ENCODE results near the gene HPGDS. TPM values are rescaled to one million over a fixed set of nuclear protein-coding genes. Genes with fewer than 3 reads are reported as not detected.

The HPGDS gene
- total and polyA plus RNA-seq, 4 donors: 0.08 to 4.9 (median 0.18) TPM

DNA sequence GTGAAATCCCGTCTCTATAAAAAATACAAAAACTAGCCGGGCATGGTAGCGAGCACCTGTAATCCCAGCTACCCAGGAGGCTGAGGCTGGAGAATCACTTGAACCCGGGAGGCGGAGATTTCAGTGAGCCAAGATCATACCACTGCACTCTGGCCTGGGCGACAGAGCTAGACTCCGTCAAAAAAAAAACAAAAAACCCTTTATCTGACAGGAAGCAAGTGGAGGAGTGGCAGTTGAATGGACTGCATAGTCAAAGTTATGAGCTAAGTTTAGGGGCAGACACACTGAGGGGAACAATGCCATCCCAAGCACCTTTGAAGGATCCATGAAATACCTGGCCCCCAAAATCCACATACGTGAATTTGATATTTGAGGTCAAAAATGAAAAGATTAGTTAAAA, 7.5 kb upstream of the HPGDS start:
- H3K4me3 ChIP-seq (ENCODE audit: low read depth in 1 of 3, low read length in 3 of 3): no peak overlapping the region
- H3K9ac ChIP-seq (ENCODE audit: low read depth in 1 of 2, low read length in 2 of 2): no peak overlapping the region
- TF ChIP-seq RAD21 (IDR thresholded peaks at IDR 0.05) (no peak), EGR1 (IDR thresholded peaks at IDR 0.05; ENCODE audit: low read depth in 2 of 2) (no peak)
- WGBS: 87% methylated on average over 8 of the region's 8 CpGs
- no peaks in the 10 kb centered on the region for H3K4me1 ChIP-seq (ENCODE audit: control insufficient read depth in 4 of 4, insufficient read depth in 4 of 4, low read length in 3 of 4)
- DNase-seq (ENCODE audit: low spot score): no peak
- no peaks in the 10 kb centered on the region for H3K9me3 ChIP-seq (ENCODE audit: control insufficient read depth in 4 of 4, low read length in 3 of 4)
- no peak overlapping the region for H3K27ac ChIP-seq (ENCODE audit: low read depth in 1 of 2, low read length in 2 of 2)
- no peaks in the 10 kb centered on the region for H3K36me3 ChIP-seq (ENCODE audit: control insufficient read depth in 4 of 4, insufficient read depth in 3 of 4, low read depth in 1 of 4, low read length in 3 of 4)
- no peaks in the 10 kb centered on the region for H3K27me3 ChIP-seq (ENCODE audit: control insufficient read depth in 4 of 4, insufficient read depth in 4 of 4, low read length in 3 of 4)

- no peaks in the 10 kb centered on the region for H3K9me3 ChIP-seq (ENCODE audit: control insufficient read depth in 4 of 4, low read length in 3 of 4)
- TF ChIP-seq GABPA (IDR thresholded peaks at IDR 0.05 in 1 of 2, conservative IDR thresholded peaks at IDR 0.05 in 1 of 2): no peak
- TF ChIP-seq RXRA (IDR thresholded peaks at IDR 0.05): no peak
- TF ChIP-seq EGR1 (IDR thresholded peaks at IDR 0.05; ENCODE audit: low read depth in 2 of 2): no peak
- TF ChIP-seq, protein P1, sequence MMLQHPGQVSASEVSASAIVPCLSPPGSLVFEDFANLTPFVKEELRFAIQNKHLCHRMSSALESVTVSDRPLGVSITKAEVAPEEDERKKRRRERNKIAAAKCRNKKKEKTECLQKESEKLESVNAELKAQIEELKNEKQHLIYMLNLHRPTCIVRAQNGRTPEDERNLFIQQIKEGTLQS (IDR thresholded peaks at IDR 0.05): no peak
- TF ChIP-seq, protein P2, sequence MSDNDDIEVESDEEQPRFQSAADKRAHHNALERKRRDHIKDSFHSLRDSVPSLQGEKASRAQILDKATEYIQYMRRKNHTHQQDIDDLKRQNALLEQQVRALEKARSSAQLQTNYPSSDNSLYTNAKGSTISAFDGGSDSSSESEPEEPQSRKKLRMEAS (IDR thresholded peaks at IDR 0.05): no peak
- no peak for TF ChIP-seq HNF4A (conservative IDR thresholded peaks at IDR 0.05)
- TF ChIP-seq RAD21 (IDR thresholded peaks at IDR 0.05): no peak
- TF ChIP-seq JUND (IDR thresholded peaks at IDR 0.05): no peak
- no peak for TF ChIP-seq FOXA1 (IDR thresholded peaks at IDR 0.05)
- TF ChIP-seq, protein P3, sequence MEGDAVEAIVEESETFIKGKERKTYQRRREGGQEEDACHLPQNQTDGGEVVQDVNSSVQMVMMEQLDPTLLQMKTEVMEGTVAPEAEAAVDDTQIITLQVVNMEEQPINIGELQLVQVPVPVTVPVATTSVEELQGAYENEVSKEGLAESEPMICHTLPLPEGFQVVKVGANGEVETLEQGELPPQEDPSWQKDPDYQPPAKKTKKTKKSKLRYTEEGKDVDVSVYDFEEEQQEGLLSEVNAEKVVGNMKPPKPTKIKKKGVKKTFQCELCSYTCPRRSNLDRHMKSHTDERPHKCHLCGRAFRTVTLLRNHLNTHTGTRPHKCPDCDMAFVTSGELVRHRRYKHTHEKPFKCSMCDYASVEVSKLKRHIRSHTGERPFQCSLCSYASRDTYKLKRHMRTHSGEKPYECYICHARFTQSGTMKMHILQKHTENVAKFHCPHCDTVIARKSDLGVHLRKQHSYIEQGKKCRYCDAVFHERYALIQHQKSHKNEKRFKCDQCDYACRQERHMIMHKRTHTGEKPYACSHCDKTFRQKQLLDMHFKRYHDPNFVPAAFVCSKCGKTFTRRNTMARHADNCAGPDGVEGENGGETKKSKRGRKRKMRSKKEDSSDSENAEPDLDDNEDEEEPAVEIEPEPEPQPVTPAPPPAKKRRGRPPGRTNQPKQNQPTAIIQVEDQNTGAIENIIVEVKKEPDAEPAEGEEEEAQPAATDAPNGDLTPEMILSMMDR (IDR thresholded peaks at IDR 0.05; ENCODE audit: low read depth, low read length, missing input control): no peak
- no peak for TF ChIP-seq TAF1 (conservative IDR thresholded peaks at IDR 0.05)
- TF ChIP-seq SP1 (IDR thresholded peaks at IDR 0.05): no peak
- TF ChIP-seq YY1 (IDR thresholded peaks at IDR 0.05): no peak
- TF ChIP-seq FOXA2 (IDR thresholded peaks at IDR 0.05): no peak
- no peak for TF ChIP-seq ZBTB33 (IDR thresholded peaks at IDR 0.05)
- no peak overlapping the region for H3K4me3 ChIP-seq (ENCODE audit: low read depth in 1 of 3, low read length in 3 of 3)
- 92% methylated on average over 1 of the region's 1 CpG for WGBS
- no peak for DNase-seq (ENCODE audit: low spot score)
- H3K9ac ChIP-seq (ENCODE audit: low read depth in 1 of 2, low read length in 2 of 2): no peak overlapping the region
- no peaks in the 10 kb centered on the region for H3K36me3 ChIP-seq (ENCODE audit: control insufficient read depth in 4 of 4, insufficient read depth in 3 of 4, low read depth in 1 of 4, low read length in 3 of 4)
- no peaks in the 10 kb centered on the region for H3K27me3 ChIP-seq (ENCODE audit: control insufficient read depth in 4 of 4, insufficient read depth in 4 of 4, low read length in 3 of 4)
- no peaks in the 10 kb centered on the region for H3K4me1 ChIP-seq (ENCODE audit: control insufficient read depth in 4 of 4, insufficient read depth in 4 of 4, low read length in 3 of 4)
- no peak overlapping the region for H3K27ac ChIP-seq (ENCODE audit: low read depth in 1 of 2, low read length in 2 of 2)
Observed at GRCh38 chr4:94349193-94349592, 6.6 kb upstream of the HPGDS start.

- Histone ChIP-seq H3K9ac (ENCODE audit: low read depth in 1 of 2, low read length in 2 of 2) (no peak overlapping the region), H3K4me1 (ENCODE audit: control insufficient read depth in 4 of 4, insufficient read depth in 4 of 4, low read length in 3 of 4) (no peaks in the 10 kb centered on the region), H3K9me3 (ENCODE audit: control insufficient read depth in 4 of 4, low read length in 3 of 4) (no peaks in the 10 kb centered on the region), H3K36me3 (ENCODE audit: control insufficient read depth in 4 of 4, insufficient read depth in 3 of 4, low read depth in 1 of 4, low read length in 3 of 4) (no peaks in the 10 kb centered on the region), H3K4me3 (ENCODE audit: low read depth in 1 of 3, low read length in 3 of 3) (no peak overlapping the region), H3K27me3 (ENCODE audit: control insufficient read depth in 4 of 4, insufficient read depth in 4 of 4, low read length in 3 of 4) (no peaks in the 10 kb centered on the region), H3K27ac (ENCODE audit: low read depth in 1 of 2, low read length in 2 of 2) (no peak overlapping the region)
- no peak for DNase-seq (ENCODE audit: low spot score)
- no peak for TF ChIP-seq YY1 (IDR thresholded peaks at IDR 0.05)
- TF ChIP-seq GABPA (IDR thresholded peaks at IDR 0.05 in 1 of 2, conservative IDR thresholded peaks at IDR 0.05 in 1 of 2): no peak
- TF ChIP-seq RXRA (IDR thresholded peaks at IDR 0.05): no peak
- TF ChIP-seq, protein P2 (IDR thresholded peaks at IDR 0.05): no peak
- TF ChIP-seq ZBTB33 (IDR thresholded peaks at IDR 0.05): no peak
- TF ChIP-seq NR2F2 (IDR thresholded peaks at IDR 0.05): no peak
- TF ChIP-seq TAF1 (conservative IDR thresholded peaks at IDR 0.05): no peak
- 95% methylated on average over 3 of the region's 3 CpGs for WGBS
Observed at GRCh38 chr4:94348666-94349065, 6.0 kb upstream of the HPGDS start.

Data from liver (tissue), 9 donors.